ENCODE measurements around the gene PERM1. TPM values are rescaled to one million over a fixed set of nuclear protein-coding genes. Genes with fewer than 3 reads are reported as not detected.

Gene PERM1
- total RNA-seq, 2 experiments from 2014 or later: not detected

DNA sequence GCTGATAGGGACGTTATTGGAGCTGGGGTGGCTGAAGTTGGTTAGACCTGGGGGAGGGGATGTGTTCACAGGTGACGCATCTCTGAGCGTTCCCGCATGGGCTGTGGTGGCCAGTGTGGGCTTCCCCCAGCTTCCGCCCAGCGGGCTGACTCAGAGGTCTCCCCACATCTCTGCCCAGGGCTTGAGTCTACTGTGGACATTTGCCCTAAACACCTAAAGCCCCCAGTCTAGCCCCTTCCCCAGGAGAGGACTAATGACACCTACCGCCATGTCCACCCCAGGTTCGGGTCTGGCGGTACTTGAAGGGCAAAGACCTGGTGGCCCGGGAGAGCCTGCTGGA is 40.0 kb upstream of the PERM1 start:
- intact Hi-C loops (cut with micrococcal nuclease; ENCODE audit: unreplicated experiment): no loop called here
- H3K27ac ChIP-seq (ENCODE audit: low read depth, low read length, poor library complexity, severe bottlenecking): no peak overlapping the region
- no TSS peak for BruUV-seq (replicated peaks)
- H3K79me2 ChIP-seq (ENCODE audit: insufficient read depth, low read depth, low read length): no peaks in the 10 kb centered on the region
- H3K4me1 ChIP-seq (ENCODE audit: insufficient read depth, low read length, poor library complexity, severe bottlenecking): peaks cover 6% of the 10 kb centered on the region
- H3K9me2 ChIP-seq (ENCODE audit: insufficient read depth, low read length): no peaks in the 10 kb centered on the region
- ChIA-PET CTCF (ENCODE audit: unreplicated experiment) (interaction anchor here (0.6 kb wide), 1 partner anchor 88 kb away, joined by 3 read pairs; no protein-coding TSS in a partner anchor), POLR2A (no interaction called here)
- H3K4me3 ChIP-seq (ENCODE audit: low read depth, low read length, poor library complexity, severe bottlenecking): no peak overlapping the region
- DNase-seq (ENCODE audit: low spot score): no peak
- TF ChIP-seq, protein P1, sequence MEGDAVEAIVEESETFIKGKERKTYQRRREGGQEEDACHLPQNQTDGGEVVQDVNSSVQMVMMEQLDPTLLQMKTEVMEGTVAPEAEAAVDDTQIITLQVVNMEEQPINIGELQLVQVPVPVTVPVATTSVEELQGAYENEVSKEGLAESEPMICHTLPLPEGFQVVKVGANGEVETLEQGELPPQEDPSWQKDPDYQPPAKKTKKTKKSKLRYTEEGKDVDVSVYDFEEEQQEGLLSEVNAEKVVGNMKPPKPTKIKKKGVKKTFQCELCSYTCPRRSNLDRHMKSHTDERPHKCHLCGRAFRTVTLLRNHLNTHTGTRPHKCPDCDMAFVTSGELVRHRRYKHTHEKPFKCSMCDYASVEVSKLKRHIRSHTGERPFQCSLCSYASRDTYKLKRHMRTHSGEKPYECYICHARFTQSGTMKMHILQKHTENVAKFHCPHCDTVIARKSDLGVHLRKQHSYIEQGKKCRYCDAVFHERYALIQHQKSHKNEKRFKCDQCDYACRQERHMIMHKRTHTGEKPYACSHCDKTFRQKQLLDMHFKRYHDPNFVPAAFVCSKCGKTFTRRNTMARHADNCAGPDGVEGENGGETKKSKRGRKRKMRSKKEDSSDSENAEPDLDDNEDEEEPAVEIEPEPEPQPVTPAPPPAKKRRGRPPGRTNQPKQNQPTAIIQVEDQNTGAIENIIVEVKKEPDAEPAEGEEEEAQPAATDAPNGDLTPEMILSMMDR (conservative IDR thresholded peaks at IDR 0.05; ENCODE audit: low read length): no peak
- TF ChIP-seq EZH2phosphoT487 (IDR thresholded peaks at IDR 0.05; ENCODE audit: borderline replicate concordance, low read depth, low read length): no peak
- H3K4me2 ChIP-seq (ENCODE audit: low read length): no peak overlapping the region
- H3K9me3 ChIP-seq (ENCODE audit: low read length): no peaks in the 10 kb centered on the region
- no peaks in the 10 kb centered on the region for H3K36me3 ChIP-seq (ENCODE audit: insufficient read depth, low read length)
- H2AFZ ChIP-seq (ENCODE audit: low read length): no peak overlapping the region
- H4K20me1 ChIP-seq (ENCODE audit: insufficient read depth, low read length): no peaks in the 10 kb centered on the region

DNA sequence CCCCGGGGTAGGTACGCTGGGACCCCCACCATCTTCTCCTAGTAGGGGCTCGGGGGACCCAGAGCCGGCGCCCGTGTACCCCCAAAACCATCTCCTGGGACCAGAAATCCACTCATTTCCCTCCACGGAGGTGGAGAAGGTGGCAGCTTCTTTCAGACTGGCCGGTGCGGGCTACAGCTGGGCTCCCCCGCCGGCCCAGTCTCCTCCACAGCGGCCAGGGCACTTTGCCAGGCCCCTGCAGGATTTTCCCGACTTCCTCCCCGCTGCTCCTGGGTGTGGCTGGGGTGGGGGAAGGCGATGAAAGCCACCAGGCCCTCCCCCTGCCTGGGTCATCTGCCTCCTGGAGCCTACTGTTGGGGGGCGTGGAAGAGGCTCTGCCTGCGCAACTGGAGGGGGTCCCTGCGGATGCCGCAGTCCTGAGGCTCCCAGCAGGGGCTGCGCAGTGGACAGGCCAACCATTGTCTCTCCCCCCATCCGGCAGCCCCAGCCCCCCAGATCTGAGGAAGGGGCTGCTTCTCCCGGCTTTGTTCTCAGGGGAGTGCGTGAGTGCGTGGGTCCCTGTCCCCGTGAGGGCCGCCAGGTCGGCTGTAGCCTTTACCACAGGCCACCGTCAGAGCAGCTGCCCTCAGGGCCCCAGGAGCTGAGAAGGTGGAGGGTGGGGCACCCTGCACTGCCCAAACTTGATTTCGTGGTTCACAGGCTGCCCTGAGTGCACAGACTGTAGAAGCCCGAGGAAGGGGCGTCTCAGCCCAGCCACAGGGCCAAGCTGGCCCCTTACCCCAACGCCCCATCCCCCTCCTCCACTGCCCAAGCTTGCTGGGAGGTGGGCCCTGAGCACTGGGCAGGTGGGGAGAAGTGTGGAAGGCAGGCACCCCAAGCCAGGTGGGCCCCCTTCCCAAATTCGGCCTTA is 39.4 kb upstream of the PERM1 start:
- 0 out of 2 replicates have a peak overlapping the region, but pooled peaks have one; percentile 60 for H3K4me2 ChIP-seq (ENCODE audit: low read length)
- H3K36me3 ChIP-seq (ENCODE audit: insufficient read depth, low read length): no peaks in the 10 kb centered on the region
- H3K9me2 ChIP-seq (ENCODE audit: insufficient read depth, low read length): no peaks in the 10 kb centered on the region
- CTCF ChIA-PET (ENCODE audit: unreplicated experiment): interaction anchor here (0.6 kb wide), 1 partner anchor 88 kb away, joined by 3 read pairs; no protein-coding TSS in a partner anchor
- POLR2A ChIA-PET: no interaction called here
- H2AFZ ChIP-seq (ENCODE audit: low read length): no peak overlapping the region
- no peak overlapping the region for H3K4me3 ChIP-seq (ENCODE audit: low read depth, low read length, poor library complexity, severe bottlenecking)
- no peaks in the 10 kb centered on the region for H3K9me3 ChIP-seq (ENCODE audit: low read length)
- no peaks in the 10 kb centered on the region for H3K79me2 ChIP-seq (ENCODE audit: insufficient read depth, low read depth, low read length)
- BruUV-seq (replicated peaks): no TSS peak
- no peak for TF ChIP-seq EZH2phosphoT487 (IDR thresholded peaks at IDR 0.05; ENCODE audit: borderline replicate concordance, low read depth, low read length)
- TF ChIP-seq, protein P1 (conservative IDR thresholded peaks at IDR 0.05; ENCODE audit: low read length): no peak
- DNase-seq (ENCODE audit: low spot score): no peak
- H4K20me1 ChIP-seq (ENCODE audit: insufficient read depth, low read length): no peaks in the 10 kb centered on the region
- intact Hi-C loops (cut with micrococcal nuclease; ENCODE audit: unreplicated experiment): no loop called here
- peaks cover 6% of the 10 kb centered on the region for H3K4me1 ChIP-seq (ENCODE audit: insufficient read depth, low read length, poor library complexity, severe bottlenecking)
- no peak overlapping the region for H3K27ac ChIP-seq (ENCODE audit: low read depth, low read length, poor library complexity, severe bottlenecking)

DNA sequence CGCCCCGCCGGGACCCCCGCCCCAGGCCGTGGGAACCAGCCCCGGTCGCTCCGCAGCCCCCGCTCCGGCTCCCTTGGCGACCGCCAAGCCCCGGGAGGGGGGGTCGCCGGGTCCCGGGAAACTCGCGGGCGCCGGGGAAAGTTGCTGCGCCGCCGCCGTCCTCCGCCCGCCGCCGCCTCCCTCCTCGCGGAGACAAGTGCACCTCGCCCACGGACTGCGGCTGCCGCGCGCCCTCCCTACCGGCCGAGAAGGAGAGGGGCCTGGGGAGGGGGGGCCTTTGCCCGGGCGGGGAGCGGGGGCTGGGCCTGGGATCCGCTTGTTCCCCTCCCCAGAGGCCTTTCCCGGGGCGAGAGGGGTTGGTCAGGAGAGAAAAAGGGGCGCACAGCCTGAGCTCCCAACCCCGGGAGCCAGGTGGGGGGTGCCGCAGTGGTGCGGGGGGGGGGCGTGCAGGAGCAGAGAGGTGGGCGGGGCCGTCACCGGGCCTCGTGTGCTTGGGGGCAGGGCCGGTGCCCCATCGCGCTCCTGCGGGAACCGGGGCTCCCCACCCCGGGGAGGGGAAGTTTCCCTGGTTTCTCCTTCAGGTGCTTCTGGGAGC is 38.6 kb upstream of the PERM1 start:
- ChIA-PET CTCF (ENCODE audit: unreplicated experiment) (no interaction called here), POLR2A (no interaction called here)
- DNase-seq (ENCODE audit: low spot score): no peak
- H3K4me3 ChIP-seq (ENCODE audit: low read depth, low read length, poor library complexity, severe bottlenecking): peak overlapping the region; percentile 55
- no peak for TF ChIP-seq EZH2phosphoT487 (IDR thresholded peaks at IDR 0.05; ENCODE audit: borderline replicate concordance, low read depth, low read length)
- TF ChIP-seq, protein P1 (conservative IDR thresholded peaks at IDR 0.05; ENCODE audit: low read length): no peak
- BruUV-seq (replicated peaks): no TSS peak
- peaks cover 6% of the 10 kb centered on the region for H3K4me1 ChIP-seq (ENCODE audit: insufficient read depth, low read length, poor library complexity, severe bottlenecking)
- no peak overlapping the region for H3K27ac ChIP-seq (ENCODE audit: low read depth, low read length, poor library complexity, severe bottlenecking)
- H3K9me2 ChIP-seq (ENCODE audit: insufficient read depth, low read length): no peaks in the 10 kb centered on the region
- intact Hi-C loops (cut with micrococcal nuclease; ENCODE audit: unreplicated experiment): no loop called here
- no peak overlapping the region for H2AFZ ChIP-seq (ENCODE audit: low read length)
- H3K4me2 ChIP-seq (ENCODE audit: low read length): peak overlapping the region; percentile 60
- no peaks in the 10 kb centered on the region for H3K9me3 ChIP-seq (ENCODE audit: low read length)
- no peaks in the 10 kb centered on the region for H4K20me1 ChIP-seq (ENCODE audit: insufficient read depth, low read length)
- no peaks in the 10 kb centered on the region for H3K36me3 ChIP-seq (ENCODE audit: insufficient read depth, low read length)
- H3K79me2 ChIP-seq (ENCODE audit: insufficient read depth, low read depth, low read length): no peaks in the 10 kb centered on the region
